HepG2 (cell line): ENCODE data around the gene PIR. TPM values are rescaled to one million over a fixed set of nuclear protein-coding genes. Genes with fewer than 3 reads are reported as not detected.

Source experiments
- CENPX ChIP-seq: sonication (generic); formaldehyde crosslinking; IDR thresholded peaks from 2 replicates; pipeline ENCODE4 v1.9.0; 2021; ENCODE audit warnings: mild to moderate bottlenecking, missing genetic modification reagents, moderate library complexity
- GATAD1 ChIP-seq: IDR thresholded peaks from 2 replicates; pipeline ENCODE4 v1.6.1; 2016; ENCODE audit warnings: missing genetic modification reagents, missing compliant biosample characterization
- GTF2F1 ChIP-seq: fragments of 150-350 bp; IDR thresholded peaks from 2 replicates; pipeline ENCODE4 v1.6.1; 2014; ENCODE audit warnings: low read length
- HNRNPLL ChIP-seq: fragments of 200-400 bp; formaldehyde crosslinking; IDR thresholded peaks from 2 replicates; pipeline ENCODE4 v1.6.1; 2017; ENCODE audit warnings: mild to moderate bottlenecking, low read depth, low read length; ENCODE audit not compliant: poor library complexity, severe bottlenecking
- JDP2 ChIP-seq: sonication (generic); formaldehyde crosslinking; IDR thresholded peaks from 2 replicates; pipeline ENCODE4 v1.8.1; 2022; ENCODE audit warnings: missing genetic modification reagents, borderline replicate concordance
- MED13 ChIP-seq: sonication (generic); formaldehyde crosslinking; IDR thresholded peaks from 2 replicates; pipeline ENCODE4 v1.5.0; 2020; ENCODE audit warnings: missing genetic modification reagents
- NKX3-1 ChIP-seq: sonication (generic); formaldehyde crosslinking; IDR thresholded peaks from 2 replicates; pipeline ENCODE4 v1.5.0; 2020; ENCODE audit warnings: missing genetic modification reagents
- SP2 ChIP-seq: sonication (generic); formaldehyde crosslinking; IDR thresholded peaks from 2 replicates; pipeline ENCODE4 v1.5.1; 2020; ENCODE audit warnings: mild to moderate bottlenecking, missing genetic modification reagents
- TGIF2 ChIP-seq: IDR thresholded peaks from 2 replicates; pipeline ENCODE4 v1.6.1; 2016; ENCODE audit warnings: control low read depth, missing compliant biosample characterization
- TMF1 ChIP-seq: sonication (generic); formaldehyde crosslinking; IDR thresholded peaks from 2 replicates; pipeline ENCODE4 v1.8.1; 2022; ENCODE audit warnings: low read depth, missing genetic modification reagents
- ZNF180 ChIP-seq: sonication (generic); formaldehyde crosslinking; IDR thresholded peaks from 2 replicates; pipeline ENCODE4 v1.4.0; 2020; ENCODE audit warnings: low read depth, missing genetic modification reagents, borderline replicate concordance
- ZNF225 ChIP-seq: sonication (generic); formaldehyde crosslinking; IDR thresholded peaks from 2 replicates; pipeline ENCODE4 v1.4.0; 2020; ENCODE audit warnings: mild to moderate bottlenecking, missing genetic modification reagents
- ZNF296 ChIP-seq: sonication (generic); formaldehyde crosslinking; conservative IDR thresholded peaks from 2 replicates; pipeline ENCODE4 v1.5.0; 2020; ENCODE audit warnings: mild to moderate bottlenecking, missing genetic modification reagents
- ZNF383 ChIP-seq: sonication (generic); formaldehyde crosslinking; IDR thresholded peaks from 2 replicates; pipeline ENCODE4 v1.4.0; 2020; ENCODE audit warnings: missing genetic modification reagents, mild to moderate bottlenecking, borderline replicate concordance
- ZNF598 ChIP-seq: sonication (generic); formaldehyde crosslinking; IDR thresholded peaks from 2 replicates; pipeline ENCODE4 v1.5.1; 2020; ENCODE audit warnings: mild to moderate bottlenecking, missing genetic modification reagents, borderline replicate concordance
- ZNF782 ChIP-seq: sonication (generic); formaldehyde crosslinking; IDR thresholded peaks from 2 replicates; pipeline ENCODE4 v1.4.0; 2020; ENCODE audit warnings: missing genetic modification reagents, mild to moderate bottlenecking, borderline replicate concordance
- polyA plus RNA-seq, 8 experiments: library from polyadenylated mRNA; depleted of rRNA in 3 of 8; stranded (reverse) in 7 of 8; unstranded in 1 of 8; fragments of >200 nt; fragmentation: Illumina TruSeq in 4 of 8; extraction: Trizol in 4 of 8; gene quantifications; 2 replicates each; pipeline versions ENCODE4 v1.2.1 to v1.2.3, GENCODE V29; 2011 to 2016; ENCODE audit warnings: low read depth in 4 of 8, missing spikeins in 1 of 8, mixed read lengths in 1 of 8; ENCODE audit not compliant: insufficient read depth in 1 of 8
- total RNA-seq, 5 experiments: library from RNA; depleted of rRNA; stranded (reverse); fragments of >200 nt; fragmentation: Illumina TruSeq; extraction: Trizol; gene quantifications; 2 replicates each; pipeline ENCODE4 v1.2.3, GENCODE V29; 2016; ENCODE audit warnings: low read depth in 1 of 5
- TF ChIP-seq, protein P1 (sequence below): sonication (generic); IDR thresholded peaks from 2 replicates; pipeline ENCODE4 v1.6.1; 2016; ENCODE audit warnings: low read depth, borderline replicate concordance
- TF ChIP-seq, protein P2 (sequence below): sonication (generic); formaldehyde crosslinking; IDR thresholded peaks from 2 replicates; pipeline ENCODE4 v1.5.0; 2020; ENCODE audit warnings: mild to moderate bottlenecking, missing genetic modification reagents, borderline replicate concordance
- TF ChIP-seq, protein P3 (sequence below): sonication (generic); formaldehyde crosslinking; IDR thresholded peaks from 2 replicates; pipeline ENCODE4 v1.4.0; 2020; ENCODE audit warnings: mild to moderate bottlenecking, missing genetic modification reagents
- TF ChIP-seq, protein P4 (sequence below): sonication (generic); formaldehyde crosslinking; IDR thresholded peaks from 2 replicates; pipeline ENCODE4 v1.5.0; 2020; ENCODE audit warnings: mild to moderate bottlenecking, missing genetic modification reagents
- TF ChIP-seq, protein P5 (sequence below): sonication (generic); formaldehyde crosslinking; IDR thresholded peaks from 2 replicates; pipeline ENCODE4 v1.8.0; 2022; ENCODE audit warnings: mild to moderate bottlenecking, missing genetic modification reagents

PIR gene
- total and polyA plus RNA-seq, 2 of the 13 experiments (the other 11 are each of a cell fraction or from before 2014, with no cell fraction given) = 12.2 to 38.0 TPM

DNA sequence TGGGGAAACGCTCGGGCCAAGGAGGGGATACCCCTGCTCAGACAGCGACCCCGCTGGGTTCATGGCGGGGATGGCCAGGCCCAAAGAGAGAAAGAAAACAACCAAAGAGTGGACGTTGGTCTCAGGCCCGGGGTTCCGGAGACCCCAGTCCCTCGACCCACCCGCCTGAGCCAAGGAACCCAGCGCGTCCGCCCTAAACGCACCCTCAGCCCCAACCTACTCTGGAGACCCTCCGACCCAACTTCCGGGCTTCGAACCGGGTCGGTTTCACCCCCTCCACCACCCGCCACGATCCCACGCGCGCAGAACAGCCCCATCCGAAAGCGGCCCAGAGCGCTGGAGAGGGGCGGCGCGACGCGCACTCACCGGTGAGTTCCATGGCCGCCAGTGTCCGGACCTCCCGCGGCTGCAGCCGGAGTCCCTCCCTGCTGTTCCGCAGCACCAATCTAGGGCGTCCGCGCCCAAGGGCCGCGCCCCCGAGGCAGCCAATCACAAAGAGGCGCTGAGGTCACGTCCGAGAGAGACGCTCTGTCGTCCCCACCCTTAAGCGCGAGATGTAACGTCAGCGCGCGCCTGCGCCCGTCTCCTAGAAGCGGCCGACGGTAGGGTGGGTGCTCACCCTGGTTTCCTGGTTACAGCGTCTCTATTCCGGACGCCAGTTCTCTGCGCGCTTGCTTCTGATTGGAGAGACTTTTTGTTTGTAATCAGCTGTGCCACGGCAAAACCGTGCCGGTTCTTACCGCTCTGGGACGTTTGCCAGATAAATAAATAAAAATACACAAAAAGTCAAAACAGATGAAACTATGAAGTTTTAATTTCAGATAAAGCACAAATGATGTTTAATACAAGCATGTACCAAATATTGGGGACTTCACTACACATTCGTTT lies 157.8 kb downstream of the PIR start, which contains the start of gene PIGA (continued):
- TF ChIP-seq, protein P1, sequence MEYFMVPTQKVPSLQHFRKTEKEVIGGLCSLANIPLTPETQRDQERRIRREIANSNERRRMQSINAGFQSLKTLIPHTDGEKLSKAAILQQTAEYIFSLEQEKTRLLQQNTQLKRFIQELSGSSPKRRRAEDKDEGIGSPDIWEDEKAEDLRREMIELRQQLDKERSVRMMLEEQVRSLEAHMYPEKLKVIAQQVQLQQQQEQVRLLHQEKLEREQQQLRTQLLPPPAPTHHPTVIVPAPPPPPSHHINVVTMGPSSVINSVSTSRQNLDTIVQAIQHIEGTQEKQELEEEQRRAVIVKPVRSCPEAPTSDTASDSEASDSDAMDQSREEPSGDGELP = peak; percentile 87
- TF ChIP-seq ZNF225 (CRISPR knock-in tag) = no peak
- TF ChIP-seq GTF2F1 = no peak
- TF ChIP-seq, protein P2, sequence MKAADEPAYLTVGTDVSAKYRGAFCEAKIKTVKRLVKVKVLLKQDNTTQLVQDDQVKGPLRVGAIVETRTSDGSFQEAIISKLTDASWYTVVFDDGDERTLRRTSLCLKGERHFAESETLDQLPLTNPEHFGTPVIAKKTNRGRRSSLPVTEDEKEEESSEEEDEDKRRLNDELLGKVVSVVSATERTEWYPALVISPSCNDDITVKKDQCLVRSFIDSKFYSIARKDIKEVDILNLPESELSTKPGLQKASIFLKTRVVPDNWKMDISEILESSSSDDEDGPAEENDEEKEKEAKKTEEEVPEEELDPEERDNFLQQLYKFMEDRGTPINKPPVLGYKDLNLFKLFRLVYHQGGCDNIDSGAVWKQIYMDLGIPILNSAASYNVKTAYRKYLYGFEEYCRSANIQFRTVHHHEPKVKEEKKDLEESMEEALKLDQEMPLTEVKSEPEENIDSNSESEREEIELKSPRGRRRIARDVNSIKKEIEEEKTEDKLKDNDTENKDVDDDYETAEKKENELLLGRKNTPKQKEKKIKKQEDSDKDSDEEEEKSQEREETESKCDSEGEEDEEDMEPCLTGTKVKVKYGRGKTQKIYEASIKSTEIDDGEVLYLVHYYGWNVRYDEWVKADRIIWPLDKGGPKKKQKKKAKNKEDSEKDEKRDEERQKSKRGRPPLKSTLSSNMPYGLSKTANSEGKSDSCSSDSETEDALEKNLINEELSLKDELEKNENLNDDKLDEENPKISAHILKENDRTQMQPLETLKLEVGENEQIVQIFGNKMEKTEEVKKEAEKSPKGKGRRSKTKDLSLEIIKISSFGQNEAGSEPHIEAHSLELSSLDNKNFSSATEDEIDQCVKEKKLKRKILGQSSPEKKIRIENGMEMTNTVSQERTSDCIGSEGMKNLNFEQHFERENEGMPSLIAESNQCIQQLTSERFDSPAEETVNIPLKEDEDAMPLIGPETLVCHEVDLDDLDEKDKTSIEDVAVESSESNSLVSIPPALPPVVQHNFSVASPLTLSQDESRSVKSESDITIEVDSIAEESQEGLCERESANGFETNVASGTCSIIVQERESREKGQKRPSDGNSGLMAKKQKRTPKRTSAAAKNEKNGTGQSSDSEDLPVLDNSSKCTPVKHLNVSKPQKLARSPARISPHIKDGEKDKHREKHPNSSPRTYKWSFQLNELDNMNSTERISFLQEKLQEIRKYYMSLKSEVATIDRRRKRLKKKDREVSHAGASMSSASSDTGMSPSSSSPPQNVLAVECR (CRISPR knock-in tag) = peak; percentile 93
- peak; percentile 88 for TF ChIP-seq SP2 (CRISPR knock-in tag)
- no peak for TF ChIP-seq ZNF180 (CRISPR knock-in tag)
- no peak for TF ChIP-seq ZNF296 (CRISPR knock-in tag)
- TF ChIP-seq NKX3-1 (CRISPR knock-in tag) = no peak
- TF ChIP-seq, protein P3, sequence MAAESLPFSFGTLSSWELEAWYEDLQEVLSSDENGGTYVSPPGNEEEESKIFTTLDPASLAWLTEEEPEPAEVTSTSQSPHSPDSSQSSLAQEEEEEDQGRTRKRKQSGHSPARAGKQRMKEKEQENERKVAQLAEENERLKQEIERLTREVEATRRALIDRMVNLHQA (CRISPR knock-in tag) = no peak
- TF ChIP-seq, protein P4, sequence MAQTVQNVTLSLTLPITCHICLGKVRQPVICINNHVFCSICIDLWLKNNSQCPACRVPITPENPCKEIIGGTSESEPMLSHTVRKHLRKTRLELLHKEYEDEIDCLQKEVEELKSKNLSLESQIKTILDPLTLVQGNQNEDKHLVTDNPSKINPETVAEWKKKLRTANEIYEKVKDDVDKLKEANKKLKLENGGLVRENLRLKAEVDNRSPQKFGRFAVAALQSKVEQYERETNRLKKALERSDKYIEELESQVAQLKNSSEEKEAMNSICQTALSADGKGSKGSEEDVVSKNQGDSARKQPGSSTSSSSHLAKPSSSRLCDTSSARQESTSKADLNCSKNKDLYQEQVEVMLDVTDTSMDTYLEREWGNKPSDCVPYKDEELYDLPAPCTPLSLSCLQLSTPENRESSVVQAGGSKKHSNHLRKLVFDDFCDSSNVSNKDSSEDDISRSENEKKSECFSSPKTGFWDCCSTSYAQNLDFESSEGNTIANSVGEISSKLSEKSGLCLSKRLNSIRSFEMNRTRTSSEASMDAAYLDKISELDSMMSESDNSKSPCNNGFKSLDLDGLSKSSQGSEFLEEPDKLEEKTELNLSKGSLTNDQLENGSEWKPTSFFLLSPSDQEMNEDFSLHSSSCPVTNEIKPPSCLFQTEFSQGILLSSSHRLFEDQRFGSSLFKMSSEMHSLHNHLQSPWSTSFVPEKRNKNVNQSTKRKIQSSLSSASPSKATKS (CRISPR knock-in tag) = no peak
- TF ChIP-seq ZNF598 (CRISPR knock-in tag) = peak; percentile 47; the same call in 1 of the 2 replicates
- no peak for TF ChIP-seq TMF1 (CRISPR knock-in tag)
- TF ChIP-seq, protein P5, sequence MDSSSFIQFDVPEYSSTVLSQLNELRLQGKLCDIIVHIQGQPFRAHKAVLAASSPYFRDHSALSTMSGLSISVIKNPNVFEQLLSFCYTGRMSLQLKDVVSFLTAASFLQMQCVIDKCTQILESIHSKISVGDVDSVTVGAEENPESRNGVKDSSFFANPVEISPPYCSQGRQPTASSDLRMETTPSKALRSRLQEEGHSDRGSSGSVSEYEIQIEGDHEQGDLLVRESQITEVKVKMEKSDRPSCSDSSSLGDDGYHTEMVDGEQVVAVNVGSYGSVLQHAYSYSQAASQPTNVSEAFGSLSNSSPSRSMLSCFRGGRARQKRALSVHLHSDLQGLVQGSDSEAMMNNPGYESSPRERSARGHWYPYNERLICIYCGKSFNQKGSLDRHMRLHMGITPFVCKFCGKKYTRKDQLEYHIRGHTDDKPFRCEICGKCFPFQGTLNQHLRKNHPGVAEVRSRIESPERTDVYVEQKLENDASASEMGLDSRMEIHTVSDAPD (CRISPR knock-in tag) = no peak
- no peak; the same call in 1 of the 2 replicates for TF ChIP-seq TGIF2 (CRISPR knock-in tag)
- TF ChIP-seq HNRNPLL = peak; percentile 94
- TF ChIP-seq GATAD1 = peak; percentile 75
- TF ChIP-seq JDP2 (CRISPR knock-in tag) = no peak
- TF ChIP-seq CENPX (CRISPR knock-in tag) = no peak
- no peak for TF ChIP-seq MED13 (CRISPR knock-in tag)
- no peak for TF ChIP-seq ZNF383 (CRISPR knock-in tag)
- TF ChIP-seq ZNF782 (CRISPR knock-in tag) = no peak
